ENCODE measurements around the gene LSAMP. TPM values are rescaled to one million over a fixed set of nuclear protein-coding genes. Genes with fewer than 3 reads are reported as not detected.
"Not testable (repeated sequence)": the region's sequence is repeated elsewhere in the genome, so short reads cannot be mapped to it uniquely, and the experiment has no call there.

Gene LSAMP
- total RNA-seq, 1 experiment from 2014 or later, result not detected

- no peak overlapping the region for H3K4me3 ChIP-seq
- ChIA-PET POLR2A (ENCODE audit: unreplicated experiment) (no interaction called here), CTCF (no interaction called here)
- no peak for DNase-seq
- H3F3A ChIP-seq (ENCODE audit: insufficient read depth, low read depth), result no peaks in the 10 kb centered on the region
- no peak overlapping the region for H2AFZ ChIP-seq
- no peaks in the 10 kb centered on the region for H3K9me3 ChIP-seq (ENCODE audit: insufficient read depth, low read depth)
- H3K4me1 ChIP-seq (replicated peaks; ENCODE audit: insufficient read depth), result no peaks in the 10 kb centered on the region
- intact Hi-C loops (cut with micrococcal nuclease; ENCODE audit: unreplicated experiment), result no loop called here
- H4K20me1 ChIP-seq (ENCODE audit: insufficient read depth), result no peaks in the 10 kb centered on the region
- H3K4me2 ChIP-seq, result no peak overlapping the region
- no peaks in the 10 kb centered on the region; the same call in 1 of the 2 replicates for H3K36me3 ChIP-seq (ENCODE audit: low read depth)
- no peak overlapping the region for H3K27ac ChIP-seq
- no peaks in the 10 kb centered on the region for H3K9me2 ChIP-seq (ENCODE audit: insufficient read depth)
- no peaks in the 10 kb centered on the region for H3K79me2 ChIP-seq (ENCODE audit: low read depth)
- no TSS peak for BruUV-seq (replicated peaks)
- TF ChIP-seq CTCF (conservative IDR thresholded peaks at IDR 0.05) (no peak), EZH2 (IDR thresholded peaks at IDR 0.05; ENCODE audit: low read depth) (no peak)
- no peaks in the 10 kb centered on the region for H3K27me3 ChIP-seq (ENCODE audit: insufficient read depth, low read depth)
These were observed 593.7 kb downstream of the LSAMP start for GRCh38 chr3:115851571-115851970.

- BruUV-seq (replicated peaks), result no TSS peak
- H3K27me3 ChIP-seq (ENCODE audit: insufficient read depth, low read depth), result no peaks in the 10 kb centered on the region
- ChIA-PET POLR2A (ENCODE audit: unreplicated experiment) (interaction anchor here (0.7 kb wide), 1 partner anchor 1611 kb away, joined by 6 read pairs; no protein-coding TSS in a partner anchor), CTCF (no interaction called here)
- no peak overlapping the region for H3K27ac ChIP-seq
- no peak for DNase-seq
- H3K4me3 ChIP-seq, result no peak overlapping the region
- no peaks in the 10 kb centered on the region; the same call in 1 of the 2 replicates for H3K36me3 ChIP-seq (ENCODE audit: low read depth)
- H2AFZ ChIP-seq, result no peak overlapping the region
- intact Hi-C loops (cut with micrococcal nuclease; ENCODE audit: unreplicated experiment), result no loop called here
- H3K4me2 ChIP-seq, result no peak overlapping the region
- H3F3A ChIP-seq (ENCODE audit: insufficient read depth, low read depth), result no peaks in the 10 kb centered on the region
- TF ChIP-seq EZH2 (IDR thresholded peaks at IDR 0.05; ENCODE audit: low read depth), result no peak
- TF ChIP-seq CTCF (conservative IDR thresholded peaks at IDR 0.05), result no peak
- no peaks in the 10 kb centered on the region for H3K79me2 ChIP-seq (ENCODE audit: low read depth)
- no peaks in the 10 kb centered on the region for H3K9me2 ChIP-seq (ENCODE audit: insufficient read depth)
- H3K9me3 ChIP-seq (ENCODE audit: insufficient read depth, low read depth), result no peaks in the 10 kb centered on the region
- no peaks in the 10 kb centered on the region for H3K4me1 ChIP-seq (replicated peaks; ENCODE audit: insufficient read depth)
- H4K20me1 ChIP-seq (ENCODE audit: insufficient read depth), result no peaks in the 10 kb centered on the region
These were observed 596.6 kb downstream of the LSAMP start for GRCh38 chr3:115848641-115849040.

- POLR2A ChIA-PET (ENCODE audit: unreplicated experiment), result no interaction called here
- H3K4me2 ChIP-seq, result no peak overlapping the region
- no peaks in the 10 kb centered on the region for H3K9me3 ChIP-seq (ENCODE audit: insufficient read depth, low read depth)
- no peaks in the 10 kb centered on the region for H3F3A ChIP-seq (ENCODE audit: insufficient read depth, low read depth)
- H4K20me1 ChIP-seq (ENCODE audit: insufficient read depth), result no peaks in the 10 kb centered on the region
- H3K79me2 ChIP-seq (ENCODE audit: low read depth), result no peaks in the 10 kb centered on the region
- H3K27ac ChIP-seq, result no peak overlapping the region
- TF ChIP-seq EZH2 (IDR thresholded peaks at IDR 0.05; ENCODE audit: low read depth) (no peak), CTCF (conservative IDR thresholded peaks at IDR 0.05) (no peak)
- no peaks in the 10 kb centered on the region for H3K9me2 ChIP-seq (ENCODE audit: insufficient read depth)
- no peak for DNase-seq
- H3K27me3 ChIP-seq (ENCODE audit: insufficient read depth, low read depth), result no peaks in the 10 kb centered on the region
- BruUV-seq (replicated peaks), result no TSS peak
- H3K4me3 ChIP-seq, result no peak overlapping the region
- intact Hi-C loops (cut with micrococcal nuclease; ENCODE audit: unreplicated experiment), result no loop called here
- no peaks in the 10 kb centered on the region; the same call in 1 of the 2 replicates for H3K36me3 ChIP-seq (ENCODE audit: low read depth)
- no peaks in the 10 kb centered on the region for H3K4me1 ChIP-seq (replicated peaks; ENCODE audit: insufficient read depth)
- no peak overlapping the region for H2AFZ ChIP-seq
- CTCF ChIA-PET, result no interaction called here
These were observed 599.3 kb downstream of the LSAMP start for GRCh38 chr3:115845986-115846385.

GRCh38 chr3:115844729-115845128, 600.6 kb downstream of the LSAMP start:
- not testable (repeated sequence) for H3K4me2 ChIP-seq; BruUV-seq (replicated peaks)
- CTCF ChIA-PET, result interaction anchor here (0.6 kb wide), 1 partner anchor 27 kb away, joined by 11 read pairs; no protein-coding TSS in a partner anchor

More at GRCh38 chr3:115844729-115845128, 600.6 kb downstream of the LSAMP start:
- H3K9me2 ChIP-seq (ENCODE audit: insufficient read depth); DNase-seq; H3K36me3 ChIP-seq (ENCODE audit: low read depth); intact Hi-C loops (cut with micrococcal nuclease; ENCODE audit: unreplicated experiment); H3K27me3 ChIP-seq (ENCODE audit: insufficient read depth, low read depth); POLR2A ChIA-PET (ENCODE audit: unreplicated experiment); H3K27ac ChIP-seq; H4K20me1 ChIP-seq (ENCODE audit: insufficient read depth); H2AFZ ChIP-seq; H3K79me2 ChIP-seq (ENCODE audit: low read depth); H3F3A ChIP-seq (ENCODE audit: insufficient read depth, low read depth); H3K9me3 ChIP-seq (ENCODE audit: insufficient read depth, low read depth); H3K4me1 ChIP-seq (replicated peaks; ENCODE audit: insufficient read depth); H3K4me3 ChIP-seq: not testable (repeated sequence)

Measured in PC-9 (cell line).